NB4 (cell line): ENCODE measurements around the gene MRS2.

Experiments used
- DNase-seq: peaks from one replicate; pipeline ENCODE4 v3.0.0; 2010; ENCODE audit warnings: low read depth
- H3K4me3 ChIP-seq: one replicate; pipeline ENCODE4 v1.5.1; 2011; ENCODE audit warnings: mild to moderate bottlenecking, low read depth, low read length, moderate library complexity
- CTCF ChIP-seq: IDR thresholded peaks from one replicate; pipeline ENCODE4 v1.5.1; 2012; ENCODE audit warnings: low read depth, low read length
- MAX ChIP-seq: IDR thresholded peaks from 2 replicates; pipeline ENCODE4 v1.6.1; 2011; ENCODE audit warnings: low read depth, low read length
- MYC ChIP-seq: IDR thresholded peaks from 2 replicates; pipeline ENCODE4 v1.6.1; 2011; ENCODE audit warnings: low read depth, low read length
- POLR2A ChIP-seq: IDR thresholded peaks from 2 replicates; pipeline ENCODE4 v1.6.1; 2011; ENCODE audit warnings: mild to moderate bottlenecking; ENCODE audit not compliant: insufficient read length; ENCODE audit errors: extremely low read depth

The MRS2 gene

GRCh38 chr6:24402697-24403500 is at the start of gene MRS2:
TSS of gene MRS2 (plus strand) at chr6:24402936. CDS start at chr6:24403047, 111 bp downstream.
- peak within 1 kb of the TSS; percentile 99 for H3K4me3 ChIP-seq
- TF ChIP-seq CTCF (no peak), POLR2A (peak; percentile 91), MYC (peak; percentile 56), MAX (peak; percentile 59)
- DNase-seq = peak; percentile 89

GRCh38 chr6:24353861-24354260 is 48.9 kb upstream of the MRS2 start:
- H3K4me3 ChIP-seq = no peak overlapping the region
- DNase-seq = no peak
- TF ChIP-seq MYC (no peak), POLR2A (no peak), MAX (no peak), CTCF (no peak)

GRCh38 chr6:24355393-24355792 is 47.3 kb upstream of the MRS2 start:
- DNase-seq = no peak
- TF ChIP-seq MYC = no peak
- TF ChIP-seq POLR2A = no peak
- no peak for TF ChIP-seq MAX
- TF ChIP-seq CTCF = no peak
- H3K4me3 ChIP-seq = no peak overlapping the region

- DNase-seq = no peak
- TF ChIP-seq MYC (no peak), CTCF (no peak), POLR2A (no peak), MAX (no peak)
- H3K4me3 ChIP-seq = no peak overlapping the region
These were observed 46.3 kb upstream of the MRS2 start for GRCh38 chr6:24356310-24356973.

- DNase-seq = peak; percentile 9
- no peak within 1 kb of the TSS for H3K4me3 ChIP-seq
These were observed 45.2 kb upstream of the MRS2 start, which contains the start of gene DCDC2 for GRCh38 chr6:24357336-24358218. TSS of gene DCDC2 (minus strand) at chr6:24358059. CDS start at chr6:24357750, 309 bp downstream.

More at GRCh38 chr6:24357336-24358218, 45.2 kb upstream of the MRS2 start, which contains the start of gene DCDC2:
- TF ChIP-seq CTCF = no peak
- no peak for TF ChIP-seq MYC
- no peak for TF ChIP-seq POLR2A
- TF ChIP-seq MAX = no peak
